ENCODE data around the gene TAX1BP1.

DNA sequence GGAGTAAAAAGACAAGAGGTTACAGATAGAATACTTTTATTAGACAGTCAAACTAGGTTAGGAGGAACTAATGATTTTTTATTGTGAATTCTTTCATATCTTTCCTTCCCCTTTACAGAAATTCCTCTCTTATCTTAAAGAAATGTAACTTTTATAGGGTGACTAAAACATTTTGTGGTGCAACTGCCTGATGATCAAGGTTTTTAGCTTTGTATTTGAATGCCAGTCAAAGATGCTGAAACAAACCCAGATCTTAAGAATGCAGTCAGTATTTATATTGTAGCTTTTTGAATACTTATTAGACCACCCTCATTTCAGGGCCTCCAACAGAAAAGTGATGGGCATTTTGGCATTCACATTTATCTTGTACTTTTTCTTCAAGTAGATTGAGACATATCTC, 27.4 kb downstream of the TAX1BP1 start:
- no peak for TF ChIP-seq TAF1 (CRISPR knock-in tag; IDR thresholded peaks at IDR 0.05)
- no peak for TF ChIP-seq RXRA (CRISPR knock-in tag; IDR thresholded peaks at IDR 0.05)
- TF ChIP-seq NFYB (CRISPR knock-in tag; IDR thresholded peaks at IDR 0.05) = no peak
- no peak for TF ChIP-seq ZNF121 (CRISPR knock-in tag; IDR thresholded peaks at IDR 0.05)
- TF ChIP-seq YY1 (IDR thresholded peaks at IDR 0.05; ENCODE audit: insufficient read depth, insufficient replicate concordance, low read depth, low read length) = no peak
- TF ChIP-seq, protein P1, sequence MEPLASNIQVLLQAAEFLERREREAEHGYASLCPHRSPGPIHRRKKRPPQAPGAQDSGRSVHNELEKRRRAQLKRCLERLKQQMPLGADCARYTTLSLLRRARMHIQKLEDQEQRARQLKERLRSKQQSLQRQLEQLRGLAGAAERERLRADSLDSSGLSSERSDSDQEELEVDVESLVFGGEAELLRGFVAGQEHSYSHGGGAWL (CRISPR knock-in tag; IDR thresholded peaks at IDR 0.05) = no peak
